GM23248 (cell line): ENCODE results near the gene PPP6R3. TPM values are rescaled to one million over a fixed set of nuclear protein-coding genes. Genes with fewer than 3 reads are reported as not detected.

Source experiments
- DNase-seq: peaks from one replicate; pipeline ENCODE4 v3.0.0-alpha.2; 2015
- H2AFZ ChIP-seq: fragments of 200-600 bp; sonication (generic); 2 replicates; pipeline ENCODE4 v1.6.1; 2016; ENCODE audit warnings: antibody characterized with exemption
- H3F3A ChIP-seq: fragments of 200-600 bp; sonication (generic); 2 replicates; pipeline ENCODE4 v1.6.1; 2016; ENCODE audit warnings: mild to moderate bottlenecking, antibody characterized with exemption, mixed run types; ENCODE audit not compliant: insufficient read depth
- H3K27ac ChIP-seq: fragments of 200-600 bp; sonication (generic); 2 replicates; pipeline ENCODE4 v1.5.1; 2016; ENCODE audit warnings: mild to moderate bottlenecking
- H3K27me3 ChIP-seq: fragments of 200-600 bp; sonication (generic); replicated peaks from 2 replicates; pipeline ENCODE4 v1.6.1; 2016; ENCODE audit warnings: mild to moderate bottlenecking; ENCODE audit not compliant: insufficient read depth
- H3K36me3 ChIP-seq: fragments of 200-600 bp; sonication (generic); 2 replicates; pipeline ENCODE4 v1.6.1; 2016; ENCODE audit warnings: low read depth, mild to moderate bottlenecking
- H3K4me1 ChIP-seq: fragments of 200-600 bp; sonication (generic); 2 replicates; pipeline ENCODE4 v1.6.1; 2016; ENCODE audit warnings: mild to moderate bottlenecking; ENCODE audit not compliant: insufficient read depth
- H3K4me2 ChIP-seq: fragments of 200-600 bp; sonication (generic); one replicate; pipeline ENCODE4 v1.6.1; 2016; ENCODE audit warnings: mild to moderate bottlenecking; ENCODE audit not compliant: unreplicated experiment
- H3K4me3 ChIP-seq: fragments of 200-600 bp; sonication (generic); 2 replicates; pipeline ENCODE4 v1.5.1; 2016; ENCODE audit warnings: mild to moderate bottlenecking
- H3K79me2 ChIP-seq: fragments of 200-600 bp; sonication (generic); 2 replicates; pipeline ENCODE4 v1.6.1; 2016; ENCODE audit warnings: mild to moderate bottlenecking; ENCODE audit not compliant: insufficient read depth
- H3K9ac ChIP-seq: fragments of 200-600 bp; sonication (generic); 2 replicates; pipeline ENCODE4 v1.6.1; 2016; ENCODE audit warnings: mild to moderate bottlenecking
- H3K9me2 ChIP-seq: fragments of 200-600 bp; sonication (generic); 2 replicates; pipeline ENCODE4 v1.6.1; 2016; ENCODE audit warnings: mixed run types, mild to moderate bottlenecking, moderate library complexity; ENCODE audit not compliant: insufficient read depth
- H3K9me3 ChIP-seq: fragments of 200-600 bp; sonication (generic); one replicate; pipeline ENCODE4 v1.6.1; 2017; ENCODE audit warnings: low read depth
- H4K20me1 ChIP-seq: fragments of 200-600 bp; sonication (generic); 2 replicates; pipeline ENCODE4 v1.6.0; 2016; ENCODE audit not compliant: insufficient read depth
- EZH2 ChIP-seq: fragments of 200-600 bp; sonication (generic); IDR thresholded peaks from 2 replicates; pipeline ENCODE4 v1.6.1; 2018; ENCODE audit warnings: antibody characterized with exemption, mild to moderate bottlenecking; ENCODE audit not compliant: insufficient read depth, poor library complexity, severe bottlenecking
- EZH2phosphoT487 ChIP-seq: fragments of 200-600 bp; sonication (generic); IDR thresholded peaks from 2 replicates; pipeline ENCODE4 v1.6.1; 2018; ENCODE audit warnings: antibody characterized with exemption, moderate library complexity, mild to moderate bottlenecking, low read depth; ENCODE audit not compliant: insufficient read depth
- WGBS, 2 experiments: methylation state at CpG; one replicate each; pipeline ENCODE4 v1.1.6; 2015 to 2017; ENCODE audit warnings: low lambda C conversion rate in 2 of 2, low coverage in 1 of 2; ENCODE audit errors: missing lambda C conversion rate in 2 of 2; 5-methylcytosine and 5-hydroxymethylcytosine counted together
- in situ Hi-C: fragments of 300-500 bp; cut with MboI; formaldehyde crosslinking; loops from 2 replicates; pipeline ENCODE4 v1.15.0; 2020
- polyA plus RNA-seq: library from polyadenylated mRNA; unstranded; fragments of >200 nt; fragmentation: Nextera tagmentation; extraction: Ambion mirVana; gene quantifications from 2 replicates; pipeline ENCODE4 v1.2.1, GENCODE V29; 2016
- total RNA-seq: library from RNA; depleted of rRNA; stranded (reverse); fragments of >200 nt; shearing (Covaris generic); gene quantifications from 2 replicates; pipeline ENCODE4 v1.2.3, GENCODE V29; 2014

PPP6R3 gene
- total and polyA plus RNA-seq, 2 experiments from 2014 or later, result 47.5 to 96.0 TPM

- H3K36me3 ChIP-seq, result peaks cover 49% of the 10 kb centered on the region
- no peaks in the 10 kb centered on the region for H3K9me3 ChIP-seq
- peaks cover 3% of the 10 kb centered on the region; the same call in 1 of the 2 replicates for H4K20me1 ChIP-seq
- no peak overlapping the region for H3K4me2 ChIP-seq
- no peaks in the 10 kb centered on the region for H3K4me1 ChIP-seq
- H3K27me3 ChIP-seq, result no peaks in the 10 kb centered on the region
- TF ChIP-seq EZH2phosphoT487 (no peak), EZH2 (no peak)
- DNase-seq, result no peak
- no peaks in the 10 kb centered on the region for H3F3A ChIP-seq
- H3K4me3 ChIP-seq, result no peak overlapping the region
- peaks cover 100% of the 10 kb centered on the region for H3K79me2 ChIP-seq
- H2AFZ ChIP-seq, result no peak overlapping the region
- H3K9ac ChIP-seq, result no peak overlapping the region
- WGBS, 2 experiments, result 64 to 67% methylated on average over 4 of the region's 4 CpGs
- H3K27ac ChIP-seq, result no peak overlapping the region
- H3K9me2 ChIP-seq, result no peaks in the 10 kb centered on the region
- in situ Hi-C loops, result no loop called here
Observed at GRCh38 chr11:68523033-68523432, 62.5 kb downstream of the PPP6R3 start.

DNA sequence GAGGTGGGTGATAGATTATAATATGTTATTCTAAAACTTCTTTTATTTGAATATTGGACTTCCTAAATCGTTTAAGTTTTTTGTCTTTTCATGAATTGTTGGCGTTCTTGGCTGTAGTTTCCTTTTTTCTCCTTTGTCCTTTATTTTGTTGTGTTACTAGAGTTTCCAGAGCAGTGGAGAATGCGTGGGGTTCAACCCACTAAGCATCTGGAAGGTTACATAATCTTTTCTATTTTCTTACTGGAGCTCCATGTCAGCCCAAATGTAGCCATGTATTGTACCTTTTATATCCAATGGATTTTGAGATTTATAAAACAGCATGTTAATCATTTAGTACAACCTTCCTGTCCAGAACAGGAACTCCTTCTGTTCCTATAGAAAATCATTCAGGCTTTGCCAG lies 63.2 kb downstream of the PPP6R3 start:
- 81 to 86% methylated on average over 3 of the region's 3 CpGs for WGBS, 2 experiments
- Histone ChIP-seq H3K4me1 (no peaks in the 10 kb centered on the region), H3K9me2 (no peaks in the 10 kb centered on the region), H3K79me2 (peaks cover 100% of the 10 kb centered on the region), H3K9ac (no peak overlapping the region), H3K9me3 (no peaks in the 10 kb centered on the region), H3K4me2 (no peak overlapping the region), H3F3A (no peaks in the 10 kb centered on the region), H4K20me1 (no peaks in the 10 kb centered on the region; the same call in 1 of the 2 replicates), H3K36me3 (peaks cover 49% of the 10 kb centered on the region), H3K27me3 (no peaks in the 10 kb centered on the region), H3K27ac (no peak overlapping the region), H3K4me3 (no peak overlapping the region), H2AFZ (no peak overlapping the region)
- no peak for DNase-seq
- TF ChIP-seq EZH2 (no peak), EZH2phosphoT487 (no peak)
- in situ Hi-C loops, result no loop called here

DNA sequence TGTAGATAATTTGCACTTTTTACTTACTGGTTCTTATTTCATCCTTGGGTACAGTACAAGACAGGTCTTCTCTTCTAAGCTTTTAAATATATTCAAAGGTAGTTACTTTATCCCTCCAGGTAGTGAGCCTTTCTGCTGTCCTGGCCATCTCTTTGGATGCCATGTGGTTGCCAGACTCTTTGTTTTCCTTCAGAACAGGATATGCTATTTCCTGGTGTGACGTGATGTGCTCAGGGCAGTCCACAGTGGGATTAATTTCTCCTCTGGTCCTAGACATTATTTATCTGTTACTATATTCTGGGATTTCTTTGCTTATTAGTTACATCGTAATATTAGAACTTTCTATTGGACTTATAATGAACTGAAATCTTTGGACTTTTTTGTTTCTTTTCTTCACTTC lies 63.7 kb downstream of the PPP6R3 start:
- Histone ChIP-seq H3K9ac (no peak overlapping the region), H4K20me1 (no peaks in the 10 kb centered on the region; the same call in 1 of the 2 replicates), H2AFZ (no peak overlapping the region), H3K4me2 (no peak overlapping the region), H3K9me3 (no peaks in the 10 kb centered on the region), H3K4me3 (no peak overlapping the region), H3K9me2 (no peaks in the 10 kb centered on the region), H3K4me1 (no peaks in the 10 kb centered on the region), H3K36me3 (peaks cover 48% of the 10 kb centered on the region), H3K27ac (no peak overlapping the region), H3F3A (no peaks in the 10 kb centered on the region), H3K79me2 (peaks cover 100% of the 10 kb centered on the region), H3K27me3 (no peaks in the 10 kb centered on the region)
- TF ChIP-seq EZH2 (no peak), EZH2phosphoT487 (no peak)
- in situ Hi-C loops, result no loop called here
- 82 to 96% methylated on average over 2 of the region's 2 CpGs for WGBS, 2 experiments
- no peak for DNase-seq

GRCh38 chr11:68524681-68525080 lies 64.1 kb downstream of the PPP6R3 start:
- Histone ChIP-seq H2AFZ (no peak overlapping the region), H3K4me2 (no peak overlapping the region), H3K4me1 (no peaks in the 10 kb centered on the region), H3K27me3 (no peaks in the 10 kb centered on the region), H3K36me3 (peaks cover 48% of the 10 kb centered on the region), H3K4me3 (no peak overlapping the region), H3K27ac (no peak overlapping the region), H3F3A (no peaks in the 10 kb centered on the region), H3K9ac (no peak overlapping the region), H3K9me2 (no peaks in the 10 kb centered on the region), H4K20me1 (peaks cover 4% of the 10 kb centered on the region; the same call in 1 of the 2 replicates), H3K9me3 (no peaks in the 10 kb centered on the region), H3K79me2 (peaks cover 100% of the 10 kb centered on the region)
- no peak for DNase-seq
- WGBS, 2 experiments, result 50 to 64% methylated on average over 2 of the region's 2 CpGs
- TF ChIP-seq EZH2phosphoT487, result no peak
- TF ChIP-seq EZH2, result no peak
- in situ Hi-C loops, result no loop called here

GRCh38 chr11:68525336-68525735 lies 64.8 kb downstream of the PPP6R3 start:
- Histone ChIP-seq H3K27me3 (no peaks in the 10 kb centered on the region), H3K9me2 (no peaks in the 10 kb centered on the region), H4K20me1 (peaks cover 6% of the 10 kb centered on the region; the same call in 1 of the 2 replicates), H3K9ac (no peak overlapping the region), H3K4me1 (no peaks in the 10 kb centered on the region), H3K4me3 (no peak overlapping the region), H3K9me3 (no peaks in the 10 kb centered on the region), H3K36me3 (peaks cover 48% of the 10 kb centered on the region; the same call in 1 of the 2 replicates), H3K79me2 (peaks cover 100% of the 10 kb centered on the region), H3F3A (no peaks in the 10 kb centered on the region), H3K27ac (no peak overlapping the region), H2AFZ (no peak overlapping the region), H3K4me2 (no peak overlapping the region)
- in situ Hi-C loops, result no loop called here
- no peak for DNase-seq
- 83 to 85% methylated on average over 3 of the region's 3 CpGs for WGBS, 2 experiments
- TF ChIP-seq EZH2 (no peak), EZH2phosphoT487 (no peak)
